ENCODE results near the gene KRT9.

DNA sequence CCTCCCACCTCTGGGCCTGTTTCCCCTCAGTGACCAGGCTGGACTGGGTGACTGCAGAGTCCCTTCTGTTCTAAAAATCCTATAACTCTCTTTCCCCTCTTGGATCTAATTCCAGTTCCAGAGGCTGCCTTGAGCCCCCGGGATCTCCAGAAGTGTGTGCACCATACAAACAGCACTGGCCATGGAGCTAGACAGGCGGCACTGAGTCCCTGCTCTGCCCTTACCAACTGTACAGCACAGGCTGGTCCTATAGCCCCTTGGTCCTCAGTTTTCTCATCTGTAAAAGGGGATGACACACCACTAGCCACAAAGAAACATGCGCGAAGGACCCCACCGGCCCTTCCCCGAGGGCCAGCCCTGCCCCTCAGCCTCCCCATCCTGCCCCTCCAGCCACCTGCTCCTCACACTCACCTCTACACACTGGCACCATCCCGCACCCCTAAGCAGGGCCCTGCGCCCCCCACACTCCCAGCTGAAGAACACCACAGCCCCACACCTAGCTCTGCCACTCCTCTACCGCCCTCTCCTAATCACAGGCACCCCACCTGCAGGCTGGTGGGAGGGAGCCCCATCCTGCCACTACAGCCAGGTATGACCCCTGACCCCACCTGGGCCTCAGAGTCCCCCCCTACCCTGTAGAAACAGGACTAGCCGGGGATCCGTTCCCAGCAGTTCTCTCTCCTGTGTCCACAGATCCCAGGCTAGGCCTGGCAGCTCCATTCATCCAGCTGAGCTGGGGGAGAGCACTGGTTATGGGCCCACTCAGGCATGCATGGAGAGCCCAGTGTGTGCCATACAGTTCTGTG lies 41.6 kb upstream of the KRT9 start:
- TF ChIP-seq SP1 (CRISPR knock-in tag; IDR thresholded peaks at IDR 0.05) = no peak
- TF ChIP-seq BHLHE40 (IDR thresholded peaks at IDR 0.05; ENCODE audit: low read length) = no peak
- TF ChIP-seq, protein P1, sequence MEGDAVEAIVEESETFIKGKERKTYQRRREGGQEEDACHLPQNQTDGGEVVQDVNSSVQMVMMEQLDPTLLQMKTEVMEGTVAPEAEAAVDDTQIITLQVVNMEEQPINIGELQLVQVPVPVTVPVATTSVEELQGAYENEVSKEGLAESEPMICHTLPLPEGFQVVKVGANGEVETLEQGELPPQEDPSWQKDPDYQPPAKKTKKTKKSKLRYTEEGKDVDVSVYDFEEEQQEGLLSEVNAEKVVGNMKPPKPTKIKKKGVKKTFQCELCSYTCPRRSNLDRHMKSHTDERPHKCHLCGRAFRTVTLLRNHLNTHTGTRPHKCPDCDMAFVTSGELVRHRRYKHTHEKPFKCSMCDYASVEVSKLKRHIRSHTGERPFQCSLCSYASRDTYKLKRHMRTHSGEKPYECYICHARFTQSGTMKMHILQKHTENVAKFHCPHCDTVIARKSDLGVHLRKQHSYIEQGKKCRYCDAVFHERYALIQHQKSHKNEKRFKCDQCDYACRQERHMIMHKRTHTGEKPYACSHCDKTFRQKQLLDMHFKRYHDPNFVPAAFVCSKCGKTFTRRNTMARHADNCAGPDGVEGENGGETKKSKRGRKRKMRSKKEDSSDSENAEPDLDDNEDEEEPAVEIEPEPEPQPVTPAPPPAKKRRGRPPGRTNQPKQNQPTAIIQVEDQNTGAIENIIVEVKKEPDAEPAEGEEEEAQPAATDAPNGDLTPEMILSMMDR (IDR thresholded peaks at IDR 0.05 in 2 of 3, conservative IDR thresholded peaks at IDR 0.05 in 1 of 3; ENCODE audit: insufficient read depth in 2 of 3, low read depth in 1 of 3, low read length in 3 of 3) = no peak
- TF ChIP-seq FOXM1 (IDR thresholded peaks at IDR 0.05; ENCODE audit: low read depth) = no peak
- TF ChIP-seq FOXM1 (CRISPR knock-in tag; IDR thresholded peaks at IDR 0.05; ENCODE audit: low read depth) = no peak
- no peak for TF ChIP-seq POLR2AphosphoS5 (IDR thresholded peaks at IDR 0.05; ENCODE audit: control insufficient read depth, insufficient read depth, low read depth, low read length)
- TF ChIP-seq SMC3 (conservative IDR thresholded peaks at IDR 0.05; ENCODE audit: insufficient read depth, low read depth, low read length) = no peak
- no peak for TF ChIP-seq SNRNP70 (optimal IDR thresholded peaks at IDR 0.05; ENCODE audit: low read depth, low read length)
- no peak for TF ChIP-seq JUN (IDR thresholded peaks at IDR 0.05; ENCODE audit: borderline replicate concordance, low read depth, low read length)
- no peak for TF ChIP-seq JUN (CRISPR knock-in tag; IDR thresholded peaks at IDR 0.05; ENCODE audit: borderline replicate concordance)
- no peak for TF ChIP-seq EZH2 (IDR thresholded peaks at IDR 0.05; ENCODE audit: borderline replicate concordance, low read depth, low read length)
- no peak for TF ChIP-seq SIX5 (IDR thresholded peaks at IDR 0.05; ENCODE audit: borderline replicate concordance in 1 of 2, insufficient read depth in 1 of 2, low read depth in 1 of 2, low read length in 2 of 2)
- no peak for TF ChIP-seq BMI1 (IDR thresholded peaks at IDR 0.05; ENCODE audit: low read length)
